SK-N-SH treated with all-trans-retinoic acid at 6 μM for 48 hours (cell line): Measurements from ENCODE around the gene DHRS3.

ENCODE experiments used
- CSDC2 ChIP-seq: fragments of 250-450 bp; sonication (Bioruptor Pico); IDR thresholded peaks from 2 replicates; pipeline ENCODE4 v1.5.0; 2020; ENCODE audit warnings: mild to moderate bottlenecking, moderate library complexity
- ISL1 ChIP-seq: fragments of 250-450 bp; sonication (Bioruptor Pico); IDR thresholded peaks from 2 replicates; pipeline ENCODE4 v2.1.2; 2022; ENCODE audit warnings: mild to moderate bottlenecking, moderate library complexity
- TCF4 ChIP-seq: fragments of 250-450 bp; sonication (Bioruptor Pico); IDR thresholded peaks from 2 replicates; pipeline ENCODE4 v1.8.0; 2021; ENCODE audit warnings: mild to moderate bottlenecking, moderate library complexity, borderline replicate concordance
- ZFP30 ChIP-seq: fragments of 450-650 bp; formaldehyde crosslinking; IDR thresholded peaks from 2 replicates; pipeline ENCODE4 v1.5.0; 2022; ENCODE audit warnings: mild to moderate bottlenecking, moderate library complexity
- ZNF70 ChIP-seq: fragments of 450-650 bp; formaldehyde crosslinking; IDR thresholded peaks from 2 replicates; pipeline ENCODE4 v1.5.0; 2020; ENCODE audit warnings: mild to moderate bottlenecking, moderate library complexity
- TF ChIP-seq, protein P1 (sequence below): fragments of 250-450 bp; sonication (Bioruptor Pico); IDR thresholded peaks from 2 replicates; pipeline ENCODE4 v1.8.0; 2020; ENCODE audit warnings: mild to moderate bottlenecking, moderate library complexity, borderline replicate concordance

DNA sequence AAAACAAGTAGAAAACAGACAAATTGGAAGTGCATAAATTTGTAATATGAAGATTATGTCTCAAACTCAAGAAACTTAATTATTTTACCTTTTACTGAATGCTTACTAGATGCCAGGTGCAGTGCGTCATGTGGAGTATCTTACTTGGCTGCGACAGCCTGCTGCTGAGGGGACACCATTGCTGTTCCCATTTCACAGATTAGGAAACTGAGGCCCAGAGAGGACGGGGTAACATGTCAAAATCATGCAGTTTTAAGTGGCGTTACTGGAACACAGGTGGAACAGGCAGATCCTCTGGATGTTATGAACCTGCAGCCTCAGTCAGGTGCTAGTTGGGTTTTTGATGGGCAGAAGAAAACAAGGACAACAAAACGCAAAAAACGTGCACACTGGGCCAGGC lies 7.3 kb upstream of the DHRS3 start:
- no peak for TF ChIP-seq ZFP30
- TF ChIP-seq, protein P1, sequence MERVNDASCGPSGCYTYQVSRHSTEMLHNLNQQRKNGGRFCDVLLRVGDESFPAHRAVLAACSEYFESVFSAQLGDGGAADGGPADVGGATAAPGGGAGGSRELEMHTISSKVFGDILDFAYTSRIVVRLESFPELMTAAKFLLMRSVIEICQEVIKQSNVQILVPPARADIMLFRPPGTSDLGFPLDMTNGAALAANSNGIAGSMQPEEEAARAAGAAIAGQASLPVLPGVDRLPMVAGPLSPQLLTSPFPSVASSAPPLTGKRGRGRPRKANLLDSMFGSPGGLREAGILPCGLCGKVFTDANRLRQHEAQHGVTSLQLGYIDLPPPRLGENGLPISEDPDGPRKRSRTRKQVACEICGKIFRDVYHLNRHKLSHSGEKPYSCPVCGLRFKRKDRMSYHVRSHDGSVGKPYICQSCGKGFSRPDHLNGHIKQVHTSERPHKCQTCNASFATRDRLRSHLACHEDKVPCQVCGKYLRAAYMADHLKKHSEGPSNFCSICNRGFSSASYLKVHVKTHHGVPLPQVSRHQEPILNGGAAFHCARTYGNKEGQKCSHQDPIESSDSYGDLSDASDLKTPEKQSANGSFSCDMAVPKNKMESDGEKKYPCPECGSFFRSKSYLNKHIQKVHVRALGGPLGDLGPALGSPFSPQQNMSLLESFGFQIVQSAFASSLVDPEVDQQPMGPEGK, result no peak
- no peak for TF ChIP-seq TCF4
- no peak for TF ChIP-seq ZNF70 (CRISPR knock-in tag)
- no peak for TF ChIP-seq ISL1 (CRISPR knock-in tag)
- TF ChIP-seq CSDC2 (CRISPR knock-in tag), result no peak
